GM21423 (cell line): ENCODE measurements around the gene TBC1D1.
"Not testable (repeated sequence)": the region's sequence is repeated elsewhere in the genome, so short reads cannot be mapped to it uniquely, and the experiment has no call there.

Source experiments
- ATAC-seq: cut with Tn5 transposase; IDR thresholded peaks from one replicate; pipeline ENCODE4 v1.9.1; 2021; ENCODE audit warnings: mild to moderate bottlenecking, moderate library complexity; ENCODE audit not compliant: unreplicated experiment

Gene TBC1D1

GRCh38 chr4:38009949-38010348 lies 119.1 kb downstream of the TBC1D1 start:
- ATAC-seq = no peak

DNA sequence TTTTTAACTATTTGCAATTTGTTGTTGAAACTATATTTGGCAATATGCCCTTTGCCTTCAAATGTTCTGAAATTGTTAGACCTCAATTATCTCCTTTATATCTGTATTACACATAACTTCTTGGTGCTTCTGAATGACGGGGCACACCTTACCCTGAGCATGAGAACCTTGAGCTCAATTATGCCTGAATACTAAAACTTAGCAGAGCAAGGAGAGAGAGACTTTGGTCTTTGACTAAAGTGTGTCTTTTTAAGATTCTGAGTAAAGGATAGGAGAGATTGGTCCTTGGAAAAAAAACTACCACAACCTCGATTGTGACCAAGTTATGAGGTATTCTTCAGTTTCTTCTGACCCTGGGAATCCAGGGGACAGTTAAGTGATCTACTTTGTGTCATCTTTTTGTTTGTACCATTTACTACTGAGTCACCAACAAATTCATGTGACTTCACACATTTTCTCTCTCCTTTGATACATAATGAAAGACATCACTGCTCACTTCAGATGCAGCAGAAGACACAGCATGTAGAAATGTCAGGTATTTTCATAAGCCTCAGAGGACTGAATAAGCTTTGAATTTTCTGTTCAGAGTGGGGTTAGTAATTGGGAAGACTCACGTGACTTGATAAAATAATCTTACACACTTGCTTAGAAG lies 120.8 kb downstream of the TBC1D1 start:
- no peak for ATAC-seq

- ATAC-seq = no peak
Measured at GRCh38 chr4:38013461-38014366, 122.8 kb downstream of the TBC1D1 start.

DNA sequence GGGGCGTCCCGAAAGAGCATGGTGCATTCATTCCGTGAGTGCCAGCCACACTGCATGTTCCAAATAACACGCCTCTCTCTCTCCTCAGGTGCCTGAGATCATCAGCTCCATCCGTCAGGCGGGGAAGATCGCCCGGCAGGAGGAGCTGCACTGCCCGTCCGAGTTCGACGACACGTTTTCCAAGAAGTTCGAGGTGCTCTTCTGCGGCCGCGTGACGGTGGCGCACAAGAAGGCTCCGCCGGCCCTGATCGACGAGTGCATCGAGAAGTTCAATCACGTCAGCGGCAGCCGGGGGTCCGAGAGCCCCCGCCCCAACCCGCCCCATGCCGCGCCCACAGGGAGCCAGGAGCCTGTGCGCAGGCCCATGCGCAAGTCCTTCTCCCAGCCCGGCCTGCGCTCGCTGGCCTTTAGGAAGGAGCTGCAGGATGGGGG lies 123.6 kb downstream of the TBC1D1 start:
- no peak for ATAC-seq

DNA sequence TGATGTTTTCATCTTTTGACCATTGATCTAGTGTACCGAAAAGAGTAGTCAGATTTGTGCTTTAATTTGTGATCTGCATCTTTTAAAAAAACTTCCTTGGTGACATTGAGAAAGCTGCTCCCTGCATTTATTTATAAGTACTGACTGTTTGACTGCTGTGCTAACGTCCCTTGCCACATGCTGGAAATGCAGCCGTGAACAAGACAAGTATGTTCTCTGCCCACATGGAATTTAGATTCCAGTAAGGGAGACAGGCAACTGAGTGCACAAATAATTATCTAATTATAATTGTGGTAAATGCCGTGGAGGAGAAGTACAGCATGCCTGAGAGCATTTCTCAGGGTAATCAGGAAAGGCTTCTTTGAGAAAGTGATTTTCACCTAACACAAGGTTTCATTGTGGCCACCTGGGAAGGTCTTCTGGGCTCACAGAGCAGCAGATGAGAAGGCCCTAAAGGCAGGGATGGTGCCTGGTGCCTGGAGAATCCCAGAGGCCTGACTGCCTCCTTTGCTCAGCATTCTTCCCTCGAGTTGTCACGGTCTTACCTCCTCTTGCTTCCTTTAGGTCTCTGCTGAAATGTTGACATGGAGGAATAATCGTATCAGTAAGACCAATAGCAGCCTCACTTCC lies 125.1 kb downstream of the TBC1D1 start:
- ATAC-seq = no peak

DNA sequence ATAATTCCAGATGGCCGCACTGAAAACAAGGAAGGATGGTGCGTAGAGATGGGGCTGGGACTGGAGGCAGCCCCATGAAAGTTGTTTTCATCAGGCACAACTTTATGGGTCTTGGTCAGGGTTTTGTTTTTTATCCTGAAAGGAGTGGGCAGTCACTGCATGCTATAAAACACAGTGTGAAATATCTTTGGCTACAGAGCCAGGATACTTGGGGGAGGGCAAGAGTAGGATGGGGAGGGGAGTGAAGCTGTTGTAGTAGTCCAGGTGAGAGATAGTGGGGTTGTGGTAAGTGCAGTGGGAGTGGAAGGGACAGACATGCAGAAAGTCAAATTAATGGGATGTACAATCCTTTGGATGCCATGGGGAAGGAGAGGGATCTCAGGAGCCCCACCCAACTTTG lies 125.8 kb downstream of the TBC1D1 start:
- ATAC-seq = no peak

- no peak for ATAC-seq
Measured at GRCh38 chr4:38017609-38018008, 126.7 kb downstream of the TBC1D1 start.

DNA sequence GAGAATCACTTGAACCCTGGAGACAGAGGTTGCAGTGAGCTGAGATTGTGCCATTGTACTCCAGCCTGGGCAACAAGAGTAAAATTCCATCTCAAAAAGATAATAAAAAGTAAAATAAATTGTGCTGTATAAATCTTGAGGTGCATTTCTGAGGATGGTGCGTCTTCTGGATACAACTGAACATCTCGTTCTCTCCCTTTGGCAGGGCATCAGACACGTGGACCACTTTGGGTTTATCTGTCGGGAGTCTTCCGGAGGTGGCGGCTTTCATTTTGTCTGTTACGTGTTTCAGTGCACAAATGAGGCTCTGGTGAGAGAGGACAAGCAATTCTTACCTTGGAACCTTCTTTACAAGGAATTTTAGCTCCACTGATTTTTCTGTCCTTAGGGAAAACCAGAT lies 129.5 kb downstream of the TBC1D1 start:
- no peak for ATAC-seq

GRCh38 chr4:38020961-38021360 lies 130.1 kb downstream of the TBC1D1 start:
- ATAC-seq = not testable (repeated sequence)

- no peak for ATAC-seq
Measured at GRCh38 chr4:38021751-38022150, 130.9 kb downstream of the TBC1D1 start.

GRCh38 chr4:38023347-38024205 lies 132.7 kb downstream of the TBC1D1 start:
- ATAC-seq = no peak

- ATAC-seq = no peak
Measured at GRCh38 chr4:38024206-38024509, 133.3 kb downstream of the TBC1D1 start.

DNA sequence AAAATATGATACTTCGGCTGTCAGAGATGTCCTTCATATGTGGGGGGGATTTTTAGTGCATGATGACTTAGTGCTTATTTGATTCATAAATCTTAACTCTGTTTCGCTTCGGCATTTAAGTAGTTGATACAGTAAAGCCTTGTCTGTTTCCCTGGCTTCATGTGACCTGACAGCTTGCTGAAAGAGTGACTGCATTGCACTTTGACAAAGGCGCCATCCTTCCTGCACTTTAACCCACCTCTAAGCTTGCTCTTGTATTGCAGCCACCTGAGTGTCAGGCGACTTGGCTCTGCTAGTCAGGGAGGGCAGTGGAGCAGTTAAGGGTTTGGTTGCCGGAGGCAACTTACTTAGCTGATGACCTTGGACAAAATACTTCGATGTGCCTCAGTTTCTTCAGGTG lies 134.8 kb downstream of the TBC1D1 start:
- ATAC-seq = no peak

- no peak for ATAC-seq
Measured at GRCh38 chr4:38026158-38026740, 135.4 kb downstream of the TBC1D1 start.

DNA sequence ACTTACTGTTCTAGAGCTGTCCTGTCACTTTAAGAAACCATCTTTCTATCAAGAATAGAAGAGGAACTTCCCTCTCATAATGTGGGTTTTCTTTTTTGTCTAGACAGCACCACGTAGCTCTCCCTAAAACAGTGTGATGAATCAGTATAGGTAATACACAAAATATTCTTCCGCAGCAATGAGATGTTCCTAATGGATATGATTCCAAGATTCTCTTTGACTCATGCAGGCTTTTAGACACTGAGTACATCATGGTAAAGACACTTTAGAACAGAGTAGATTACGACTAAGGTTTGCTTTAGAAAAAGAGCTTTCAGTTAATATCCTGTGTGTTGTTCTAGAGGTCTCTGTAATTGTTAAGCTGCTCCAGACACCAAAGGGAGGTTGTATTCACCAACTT lies 139.1 kb downstream of the TBC1D1 start:
- ATAC-seq = no peak

GRCh38 chr4:38034986-38035882 lies 144.3 kb downstream of the TBC1D1 start:
- ATAC-seq = no peak

DNA sequence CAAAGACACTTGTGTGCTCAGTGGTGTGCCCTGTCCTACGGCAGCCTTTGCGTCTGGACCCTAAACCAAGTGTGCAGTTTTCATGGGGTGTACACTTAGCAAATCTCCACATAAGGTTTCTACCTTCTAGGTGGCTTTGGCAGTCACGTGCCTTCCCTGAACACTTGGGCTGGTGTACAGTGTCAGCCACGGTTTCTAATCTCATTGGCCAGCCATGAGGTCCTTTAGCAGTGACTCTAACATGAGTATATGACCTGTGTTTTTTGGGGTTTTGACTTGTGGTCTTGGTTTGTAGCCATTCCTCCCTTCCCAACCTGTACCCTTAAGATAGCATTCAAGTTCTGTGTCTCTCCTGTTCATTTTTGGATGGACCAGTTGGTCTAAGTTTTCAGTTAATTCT lies 145.7 kb downstream of the TBC1D1 start:
- ATAC-seq = no peak

DNA sequence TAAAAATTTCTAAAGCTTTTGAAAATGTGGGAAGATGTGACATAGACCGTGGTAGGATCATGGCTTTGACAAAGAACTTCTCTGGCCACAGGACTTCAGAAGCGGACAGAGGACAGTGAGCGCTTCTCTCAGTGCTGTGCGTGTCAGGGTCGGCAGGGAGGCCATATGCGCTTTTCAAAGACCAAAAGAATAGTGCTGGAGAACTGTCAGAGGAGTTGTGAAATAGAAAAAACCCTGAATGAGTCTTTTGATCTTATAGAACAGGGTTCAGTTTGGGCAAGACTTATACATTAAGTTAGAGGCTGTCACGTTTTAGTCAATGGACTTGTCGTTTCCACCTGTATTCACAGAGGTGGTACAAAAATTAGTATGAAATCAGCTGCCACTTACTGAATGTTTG lies 146.7 kb downstream of the TBC1D1 start:
- ATAC-seq = no peak

DNA sequence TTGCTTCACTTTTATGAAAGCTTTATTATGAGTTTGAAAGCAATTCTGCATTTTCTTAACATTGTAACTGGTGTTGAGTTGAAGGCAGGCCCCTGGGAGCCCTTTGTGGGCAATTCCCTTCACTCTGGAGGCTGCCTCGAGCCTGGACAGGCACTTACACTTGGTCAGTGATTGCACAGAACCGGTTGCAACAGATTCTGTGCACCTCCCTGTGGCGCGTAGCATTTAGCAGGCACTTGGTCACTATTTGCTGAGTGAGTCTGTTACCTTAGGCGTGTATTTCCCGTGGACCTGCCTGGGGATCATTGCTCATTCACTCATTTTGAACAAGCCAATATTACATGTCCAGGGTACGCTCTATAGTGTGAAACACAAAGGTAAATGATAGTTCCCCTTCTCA lies 149.7 kb downstream of the TBC1D1 start:
- no peak for ATAC-seq

DNA sequence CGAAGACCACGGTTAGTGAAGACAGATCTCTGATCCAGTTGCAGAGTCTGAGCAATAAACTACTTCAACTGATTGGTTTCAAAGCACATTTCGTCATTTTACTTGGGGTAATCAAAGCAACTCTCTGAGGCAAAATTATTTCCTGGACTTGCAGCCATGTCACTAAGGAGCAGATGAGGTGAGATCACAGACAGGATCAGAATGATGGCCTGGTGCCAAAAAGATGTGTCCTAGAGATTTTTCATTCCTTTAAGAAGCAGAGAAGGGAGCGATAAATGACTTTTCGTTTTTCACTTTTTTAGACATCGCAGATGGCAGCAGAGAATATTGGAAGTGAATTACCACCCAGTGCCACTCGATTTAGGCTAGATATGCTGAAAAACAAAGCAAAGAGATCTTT lies 153.2 kb downstream of the TBC1D1 start:
- no peak for ATAC-seq
